ENCODE measurements around the gene TTC36.

DNA sequence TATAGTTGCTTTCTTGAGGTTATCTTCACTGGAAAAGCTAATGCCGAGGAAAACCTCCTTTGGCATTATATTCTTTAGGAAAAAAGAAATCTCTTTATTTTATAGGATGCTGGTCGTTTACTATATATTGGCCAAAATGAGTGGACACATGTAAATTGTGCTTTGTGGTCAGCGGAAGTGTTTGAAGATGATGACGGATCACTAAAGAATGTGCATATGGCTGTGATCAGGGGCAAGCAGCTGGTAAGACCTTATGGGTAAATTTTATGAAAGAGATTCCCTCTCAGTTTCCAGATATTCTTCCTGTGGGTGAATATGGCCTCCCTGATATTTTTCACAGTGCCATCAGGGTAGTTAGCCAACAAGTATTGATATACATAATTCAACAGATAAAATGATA lies 29.4 kb upstream of the TTC36 start:
- no peak for TF ChIP-seq CTCF (conservative IDR thresholded peaks at IDR 0.05 in 1 of 2, IDR thresholded peaks at IDR 0.05 in 1 of 2; ENCODE audit: extremely low read depth in 1 of 2, insufficient read depth in 1 of 2, low read depth in 1 of 2, low read length in 2 of 2)
- TF ChIP-seq EZH2 (IDR thresholded peaks at IDR 0.05; ENCODE audit: borderline replicate concordance, low read length), result no peak

Data from mammary epithelial cell (primary cell).